GM13976 (cell line): Measurements from ENCODE around the gene RNF220.

Experiments
- DNase-seq: peaks from one replicate; pipeline ENCODE4 v3.0.0; 2012; ENCODE audit warnings: low spot score
- CTCF ChIP-seq: IDR thresholded peaks from 2 replicates; pipeline ENCODE4 v1.5.1; 2012; ENCODE audit warnings: borderline replicate concordance, mild to moderate bottlenecking; ENCODE audit not compliant: insufficient read depth; ENCODE audit errors: extremely low read depth, missing control alignments, control extremely low read depth
- in situ Hi-C: fragments of 300-500 bp; cut with MboI; formaldehyde crosslinking; loops from one replicate; pipeline ENCODE4 v1.12.0; 2022; ENCODE audit warnings: low sequenced_read_pairs, mixed read lengths, inconsistent platforms; ENCODE audit not compliant: unreplicated experiment

The RNF220 gene

GRCh38 chr1:44431861-44432260, 26.8 kb downstream of the RNF220 start:
- TF ChIP-seq CTCF = no peak
- no peak for DNase-seq
- in situ Hi-C loops = no loop called here

- in situ Hi-C loops = no loop called here
- no peak for TF ChIP-seq CTCF
- no peak for DNase-seq
Observed at GRCh38 chr1:44433209-44433608, 28.2 kb downstream of the RNF220 start.

- in situ Hi-C loops = no loop called here
- no peak for DNase-seq
- TF ChIP-seq CTCF = no peak
Observed at GRCh38 chr1:44436401-44437106, 31.5 kb downstream of the RNF220 start.

- in situ Hi-C loops = no loop called here
- DNase-seq = no peak
- no peak for TF ChIP-seq CTCF
Observed at GRCh38 chr1:44437107-44437716, 32.2 kb downstream of the RNF220 start.

- in situ Hi-C loops = no loop called here
- no peak for DNase-seq
Observed at GRCh38 chr1:44442791-44443190, 37.7 kb downstream of the RNF220 start.

More at GRCh38 chr1:44442791-44443190, 37.7 kb downstream of the RNF220 start:
- TF ChIP-seq CTCF = no peak
